DND-41 (cell line): ENCODE results near the gene GPI.

Experiments used
- ATAC-seq: fragments of 200-7000 bp; cut with Tn5 transposase; 3 replicates; pipeline ENCODE4 v1.9.1; 2021; ENCODE audit warnings: low read depth; ENCODE audit not compliant: insufficient read depth
- DNase-seq: peaks from one replicate; pipeline ENCODE4 v3.0.0-alpha.2; 2020
- H2AFZ ChIP-seq: 2 replicates; pipeline ENCODE4 v1.6.0; 2012; ENCODE audit warnings: low read depth, low read length
- H3K27ac ChIP-seq: 2 replicates; pipeline ENCODE4 v1.5.1; 2012; ENCODE audit warnings: low read length, inconsistent platforms
- H3K27me3 ChIP-seq: fragments of 200-600 bp; sonication (generic); 2 replicates; pipeline ENCODE4 v1.6.0; 2012; ENCODE audit warnings: low read length, mild to moderate bottlenecking, inconsistent platforms; ENCODE audit not compliant: insufficient read depth, poor library complexity
- H3K36me3 ChIP-seq: 2 replicates; pipeline ENCODE4 v1.5.1; 2012; ENCODE audit warnings: low read length, inconsistent platforms; ENCODE audit not compliant: insufficient read depth
- H3K4me1 ChIP-seq: 2 replicates; pipeline ENCODE4 v1.5.1; 2012; ENCODE audit warnings: mild to moderate bottlenecking, low read length; ENCODE audit not compliant: insufficient read depth
- H3K4me2 ChIP-seq: 2 replicates; pipeline ENCODE4 v1.6.0; 2012; ENCODE audit warnings: mild to moderate bottlenecking, moderate library complexity, low read length, inconsistent platforms; ENCODE audit not compliant: insufficient read depth
- H3K4me3 ChIP-seq, 2 experiments: fragments of 200-600 bp in 1 of 2; shearing (Covaris generic) in 1 of 2; 2 replicates each; pipeline ENCODE4 v1.5.1; 2012 to 2016; ENCODE audit warnings: inconsistent platforms in 2 of 2, low read length in 2 of 2, mild to moderate bottlenecking in 2 of 2, low read depth in 1 of 2, moderate library complexity in 1 of 2
- H3K79me2 ChIP-seq: 2 replicates; pipeline ENCODE4 v1.6.0; 2012; ENCODE audit warnings: low read length, inconsistent platforms; ENCODE audit not compliant: insufficient read depth
- H3K9ac ChIP-seq: 2 replicates; pipeline ENCODE4 v1.6.0; 2012; ENCODE audit warnings: low read depth, mild to moderate bottlenecking, inconsistent platforms, low read length, moderate library complexity
- H3K9me3 ChIP-seq: 2 replicates; pipeline ENCODE4 v1.5.1; 2012; ENCODE audit warnings: low read length, moderate library complexity, mild to moderate bottlenecking, inconsistent platforms; ENCODE audit not compliant: insufficient read depth, severe bottlenecking
- H4K20me1 ChIP-seq: 2 replicates; pipeline ENCODE4 v1.6.0; 2012; ENCODE audit warnings: low read length; ENCODE audit not compliant: insufficient read depth
- EZH2 ChIP-seq: IDR thresholded peaks from 3 replicates; pipeline ENCODE4 v1.6.1; 2012; ENCODE audit warnings: borderline replicate concordance, low read depth, mild to moderate bottlenecking, moderate library complexity, low read length, inconsistent platforms; ENCODE audit not compliant: severe bottlenecking
- TF ChIP-seq, protein P1 (sequence below): IDR thresholded peaks from 2 replicates; pipeline ENCODE4 v1.5.1; 2012; ENCODE audit warnings: borderline replicate concordance, low read length, moderate library complexity, mild to moderate bottlenecking; ENCODE audit not compliant: poor library complexity, severe bottlenecking; ENCODE audit errors: extremely low read depth

GPI gene

DNA sequence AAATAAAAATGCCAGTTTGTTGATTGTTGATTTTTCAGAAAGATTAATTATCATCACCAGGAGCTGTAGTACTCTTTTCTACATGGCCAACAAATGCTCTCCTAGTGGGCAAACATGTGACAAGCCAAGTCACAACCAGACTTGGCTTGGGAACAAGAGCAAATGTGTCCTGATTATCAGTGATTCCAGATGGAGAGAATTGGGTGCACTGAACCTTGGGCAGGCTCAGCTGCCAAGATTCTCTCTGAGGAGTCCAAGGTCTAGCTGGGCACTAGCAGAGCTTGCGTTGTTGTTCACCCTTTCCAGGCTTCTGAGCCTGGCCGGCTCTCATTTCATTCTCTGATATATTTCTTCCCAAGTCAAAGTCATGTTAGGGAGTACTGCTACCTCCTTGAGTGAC lies 27.3 kb upstream of the GPI start:
- no peak overlapping the region for H3K4me3 ChIP-seq
- no peak overlapping the region for H3K9ac ChIP-seq
- H3K4me1 ChIP-seq = no peaks in the 10 kb centered on the region
- DNase-seq = no peak
- TF ChIP-seq EZH2 = no peak
- TF ChIP-seq, protein P1, sequence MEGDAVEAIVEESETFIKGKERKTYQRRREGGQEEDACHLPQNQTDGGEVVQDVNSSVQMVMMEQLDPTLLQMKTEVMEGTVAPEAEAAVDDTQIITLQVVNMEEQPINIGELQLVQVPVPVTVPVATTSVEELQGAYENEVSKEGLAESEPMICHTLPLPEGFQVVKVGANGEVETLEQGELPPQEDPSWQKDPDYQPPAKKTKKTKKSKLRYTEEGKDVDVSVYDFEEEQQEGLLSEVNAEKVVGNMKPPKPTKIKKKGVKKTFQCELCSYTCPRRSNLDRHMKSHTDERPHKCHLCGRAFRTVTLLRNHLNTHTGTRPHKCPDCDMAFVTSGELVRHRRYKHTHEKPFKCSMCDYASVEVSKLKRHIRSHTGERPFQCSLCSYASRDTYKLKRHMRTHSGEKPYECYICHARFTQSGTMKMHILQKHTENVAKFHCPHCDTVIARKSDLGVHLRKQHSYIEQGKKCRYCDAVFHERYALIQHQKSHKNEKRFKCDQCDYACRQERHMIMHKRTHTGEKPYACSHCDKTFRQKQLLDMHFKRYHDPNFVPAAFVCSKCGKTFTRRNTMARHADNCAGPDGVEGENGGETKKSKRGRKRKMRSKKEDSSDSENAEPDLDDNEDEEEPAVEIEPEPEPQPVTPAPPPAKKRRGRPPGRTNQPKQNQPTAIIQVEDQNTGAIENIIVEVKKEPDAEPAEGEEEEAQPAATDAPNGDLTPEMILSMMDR = no peak
- H2AFZ ChIP-seq = no peak overlapping the region
- ATAC-seq = no peak
- no peak overlapping the region for H3K4me2 ChIP-seq
- peaks cover 41% of the 10 kb centered on the region for H3K36me3 ChIP-seq
- H4K20me1 ChIP-seq = no peaks in the 10 kb centered on the region
- no peaks in the 10 kb centered on the region for H3K9me3 ChIP-seq
- H3K27ac ChIP-seq = no peak overlapping the region
- H3K79me2 ChIP-seq = no peaks in the 10 kb centered on the region
- H3K27me3 ChIP-seq = no peaks in the 10 kb centered on the region

DNA sequence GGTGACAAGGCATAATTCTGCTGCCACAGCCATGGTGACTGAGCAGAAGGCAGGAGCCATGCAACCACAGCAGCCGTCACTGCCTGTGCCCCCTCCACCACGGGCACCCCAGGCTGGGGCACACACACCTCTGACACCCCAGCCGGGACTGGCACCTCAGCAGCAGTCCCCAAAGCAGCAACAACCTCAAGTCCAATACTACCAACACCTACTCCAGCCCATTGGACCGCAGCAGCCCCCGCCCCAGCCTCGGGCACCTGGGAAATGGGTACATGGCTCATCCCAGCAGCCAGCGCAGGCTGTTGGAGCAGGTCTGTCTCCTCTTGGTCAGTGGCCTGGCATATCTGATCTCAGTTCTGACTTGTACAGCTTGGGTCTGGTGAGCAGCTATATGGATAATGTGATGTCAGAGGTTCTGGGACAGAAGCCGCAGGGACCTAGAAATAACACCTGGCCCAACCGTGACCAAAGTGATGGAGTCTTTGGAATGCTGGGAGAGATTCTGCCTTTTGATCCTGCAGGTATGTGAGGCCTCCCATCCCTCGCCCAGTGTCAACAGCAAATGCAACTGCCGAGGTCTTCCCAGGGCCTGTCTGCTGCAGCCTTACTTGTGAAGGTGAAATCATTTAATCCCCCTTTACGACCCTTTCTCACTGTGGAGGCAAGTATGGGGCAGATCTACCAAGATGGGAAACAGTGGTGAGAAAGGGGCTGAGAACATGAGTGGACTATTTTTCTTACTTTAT lies 22.9 kb upstream of the GPI start:
- Histone ChIP-seq H2AFZ (no peak overlapping the region), H3K79me2 (no peaks in the 10 kb centered on the region), H3K9ac (no peak overlapping the region), H3K4me2 (no peak overlapping the region), H3K27me3 (no peaks in the 10 kb centered on the region), H4K20me1 (no peaks in the 10 kb centered on the region), H3K27ac (no peak overlapping the region), H3K36me3 (peaks cover 37% of the 10 kb centered on the region), H3K9me3 (no peaks in the 10 kb centered on the region), H3K4me1 (no peaks in the 10 kb centered on the region), H3K4me3 (no peak overlapping the region)
- no peak for ATAC-seq
- TF ChIP-seq, protein P1 = no peak
- TF ChIP-seq EZH2 = no peak
- DNase-seq = no peak

DNA sequence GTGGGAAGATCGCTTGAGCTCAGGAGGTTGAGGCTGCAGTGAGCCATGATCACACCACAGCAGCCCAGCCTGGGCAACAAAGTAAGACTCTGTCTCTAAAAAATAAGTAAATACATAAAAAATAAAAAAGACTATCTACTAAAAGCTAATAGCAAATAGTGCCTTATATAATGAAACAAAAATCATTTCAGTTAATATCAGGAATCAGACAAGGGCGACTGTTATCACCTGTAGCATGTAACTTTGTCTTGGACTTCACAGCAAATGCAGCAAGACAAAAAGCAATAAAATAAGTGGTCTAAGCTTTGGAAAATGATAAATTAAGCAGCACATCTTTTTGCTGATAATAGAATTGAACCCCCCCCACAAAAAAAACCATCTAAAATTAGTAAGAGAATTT lies 21.2 kb upstream of the GPI start:
- Histone ChIP-seq H3K9me3 (no peaks in the 10 kb centered on the region), H3K27me3 (no peaks in the 10 kb centered on the region), H3K4me1 (no peaks in the 10 kb centered on the region), H2AFZ (no peak overlapping the region), H3K4me2 (no peak overlapping the region), H3K79me2 (no peaks in the 10 kb centered on the region), H3K9ac (no peak overlapping the region), H3K27ac (no peak overlapping the region), H3K36me3 (peaks cover 27% of the 10 kb centered on the region), H3K4me3 (no peak overlapping the region), H4K20me1 (no peaks in the 10 kb centered on the region)
- DNase-seq (no peak), ATAC-seq (no peak)
- no peak for TF ChIP-seq EZH2
- TF ChIP-seq, protein P1 = no peak
